Parathyroid adenoma (tissue), 2 donors: ENCODE data around the gene DUSP3.

Source experiments
- H2AFZ ChIP-seq: fragments of 300-600 bp; sonication (generic); one replicate; pipeline ENCODE4 v1.7.0; 2017; ENCODE audit warnings: antibody characterized with exemption, mild to moderate bottlenecking
- H3K27ac ChIP-seq: fragments of 300-600 bp; sonication (generic); one replicate; pipeline ENCODE4 v1.7.0; 2017
- H3K27me3 ChIP-seq: fragments of 300-600 bp; sonication (generic); one replicate; pipeline ENCODE4 v1.7.0; 2017; ENCODE audit warnings: low read length; ENCODE audit not compliant: control insufficient read depth, insufficient read depth
- H3K36me3 ChIP-seq: fragments of 300-600 bp; sonication (generic); one replicate; pipeline ENCODE4 v1.7.0; 2017; ENCODE audit warnings: low read length; ENCODE audit not compliant: control insufficient read depth, insufficient read depth
- H3K4me1 ChIP-seq: fragments of 300-600 bp; sonication (generic); one replicate; pipeline ENCODE4 v1.7.0; 2017; ENCODE audit warnings: control low read depth
- H3K4me2 ChIP-seq: fragments of 300-600 bp; sonication (generic); one replicate; pipeline ENCODE4 v1.7.0; 2017; ENCODE audit warnings: low read length
- H3K4me3 ChIP-seq: fragments of 300-600 bp; sonication (generic); one replicate; pipeline ENCODE4 v1.7.0; 2017; ENCODE audit warnings: low read depth, low read length
- H3K79me2 ChIP-seq: fragments of 300-600 bp; sonication (generic); one replicate; pipeline ENCODE4 v1.7.0; 2017; ENCODE audit warnings: control low read depth
- H3K9ac ChIP-seq: fragments of 300-600 bp; sonication (generic); one replicate; pipeline ENCODE4 v1.7.0; 2017; ENCODE audit warnings: mild to moderate bottlenecking
- H3K9me3 ChIP-seq: fragments of 300-600 bp; sonication (generic); one replicate; pipeline ENCODE4 v1.7.0; 2017; ENCODE audit warnings: low read length; ENCODE audit not compliant: control insufficient read depth
- TF ChIP-seq, protein P1 (sequence below): fragments of 300-600 bp; sonication (generic); IDR thresholded peaks from one replicate; pipeline ENCODE4 v1.7.0; 2017; ENCODE audit warnings: antibody characterized with exemption, mild to moderate bottlenecking
- donor health status: primary hyperparathyroidism.

DUSP3 gene

GRCh38 chr17:43770957-43771356, 7.8 kb downstream of the DUSP3 start:
- no peak overlapping the region for H3K9ac ChIP-seq
- no peak overlapping the region for H3K4me2 ChIP-seq
- no peak overlapping the region for H3K27ac ChIP-seq
- TF ChIP-seq, protein P1, sequence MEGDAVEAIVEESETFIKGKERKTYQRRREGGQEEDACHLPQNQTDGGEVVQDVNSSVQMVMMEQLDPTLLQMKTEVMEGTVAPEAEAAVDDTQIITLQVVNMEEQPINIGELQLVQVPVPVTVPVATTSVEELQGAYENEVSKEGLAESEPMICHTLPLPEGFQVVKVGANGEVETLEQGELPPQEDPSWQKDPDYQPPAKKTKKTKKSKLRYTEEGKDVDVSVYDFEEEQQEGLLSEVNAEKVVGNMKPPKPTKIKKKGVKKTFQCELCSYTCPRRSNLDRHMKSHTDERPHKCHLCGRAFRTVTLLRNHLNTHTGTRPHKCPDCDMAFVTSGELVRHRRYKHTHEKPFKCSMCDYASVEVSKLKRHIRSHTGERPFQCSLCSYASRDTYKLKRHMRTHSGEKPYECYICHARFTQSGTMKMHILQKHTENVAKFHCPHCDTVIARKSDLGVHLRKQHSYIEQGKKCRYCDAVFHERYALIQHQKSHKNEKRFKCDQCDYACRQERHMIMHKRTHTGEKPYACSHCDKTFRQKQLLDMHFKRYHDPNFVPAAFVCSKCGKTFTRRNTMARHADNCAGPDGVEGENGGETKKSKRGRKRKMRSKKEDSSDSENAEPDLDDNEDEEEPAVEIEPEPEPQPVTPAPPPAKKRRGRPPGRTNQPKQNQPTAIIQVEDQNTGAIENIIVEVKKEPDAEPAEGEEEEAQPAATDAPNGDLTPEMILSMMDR: no peak
- H3K36me3 ChIP-seq: no peaks in the 10 kb centered on the region
- no peaks in the 10 kb centered on the region for H3K4me1 ChIP-seq
- H3K27me3 ChIP-seq: no peaks in the 10 kb centered on the region
- H3K79me2 ChIP-seq: no peaks in the 10 kb centered on the region
- H3K9me3 ChIP-seq: no peaks in the 10 kb centered on the region
- H3K4me3 ChIP-seq: no peak overlapping the region
- no peak overlapping the region for H2AFZ ChIP-seq

DNA sequence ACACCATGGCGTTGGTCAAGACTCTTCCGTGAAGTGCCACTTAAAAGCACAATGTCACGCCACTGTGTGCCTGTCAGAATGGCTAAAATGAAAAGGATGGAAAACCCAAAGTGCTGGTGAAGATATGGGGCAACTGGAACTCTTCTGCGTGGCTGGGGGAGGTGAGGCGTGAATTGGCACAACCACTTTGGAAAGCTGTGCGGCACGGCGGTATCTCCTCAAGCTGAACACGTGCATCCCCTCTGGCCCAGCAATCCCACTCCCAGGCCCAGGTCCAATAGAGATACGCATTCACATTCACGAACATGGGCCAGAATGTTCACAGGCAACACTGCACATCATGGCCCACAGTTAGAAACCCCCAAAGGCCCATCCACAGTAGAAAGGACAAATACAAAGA, 8.9 kb downstream of the DUSP3 start:
- Histone ChIP-seq H3K4me3 (no peak overlapping the region), H3K9me3 (no peaks in the 10 kb centered on the region), H3K4me1 (no peaks in the 10 kb centered on the region)

DNA sequence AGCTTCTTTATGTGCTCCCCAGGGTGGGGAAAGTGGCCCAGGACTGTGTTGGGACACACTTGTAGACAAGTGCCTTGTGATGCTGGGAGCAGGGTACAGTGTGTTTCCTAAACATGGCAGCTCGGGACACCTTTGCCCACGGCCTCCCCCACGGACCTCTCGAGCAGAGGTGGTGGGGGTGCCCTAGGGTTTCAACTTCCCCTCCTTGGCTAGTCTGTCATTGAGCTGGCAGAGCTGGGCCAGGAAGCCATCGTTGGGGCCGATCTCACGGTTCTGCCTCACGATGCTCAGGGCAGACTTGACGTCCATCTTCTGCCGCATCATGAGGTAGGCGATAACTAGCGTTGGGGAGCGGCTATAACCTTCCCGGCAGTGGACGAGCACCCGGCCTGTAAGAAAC, 9.4 kb downstream of the DUSP3 start:
- Histone ChIP-seq H3K79me2 (no peaks in the 10 kb centered on the region), H2AFZ (no peak overlapping the region), H3K4me1 (no peaks in the 10 kb centered on the region), H3K9me3 (no peaks in the 10 kb centered on the region), H3K36me3 (no peaks in the 10 kb centered on the region), H3K27ac (no peak overlapping the region), H3K4me3 (no peak overlapping the region), H3K4me2 (no peak overlapping the region), H3K27me3 (no peaks in the 10 kb centered on the region), H3K9ac (no peak overlapping the region)
- TF ChIP-seq, protein P1: no peak

More for the DNA sequence above, 8.9 kb downstream of the DUSP3 start:
- H3K9ac ChIP-seq: no peak overlapping the region
- no peaks in the 10 kb centered on the region for H3K36me3 ChIP-seq
- no peaks in the 10 kb centered on the region for H3K79me2 ChIP-seq
- TF ChIP-seq, protein P1: no peak
- no peak overlapping the region for H2AFZ ChIP-seq
- no peaks in the 10 kb centered on the region for H3K27me3 ChIP-seq
- H3K4me2 ChIP-seq: no peak overlapping the region
- no peak overlapping the region for H3K27ac ChIP-seq

DNA sequence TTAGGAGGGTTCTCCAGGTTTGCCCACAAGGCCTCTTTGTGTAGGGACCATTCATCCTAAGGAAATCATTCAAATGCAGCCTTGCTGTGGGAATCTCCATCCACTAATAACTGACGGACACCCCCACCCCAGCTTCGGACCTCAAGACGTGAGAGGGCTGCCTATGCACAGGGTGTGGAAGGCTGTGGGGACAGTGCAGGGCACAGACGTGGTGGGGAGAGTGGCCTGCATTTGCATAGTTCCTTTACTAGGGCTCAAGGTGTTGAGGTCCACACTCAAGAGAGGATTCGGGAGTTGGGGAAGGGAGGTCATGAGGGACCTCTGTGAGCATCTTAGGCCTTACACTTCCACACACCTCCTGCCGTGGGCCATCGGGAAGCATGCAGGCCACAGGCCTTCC, 9.8 kb downstream of the DUSP3 start:
- Histone ChIP-seq H3K79me2 (no peaks in the 10 kb centered on the region), H3K4me3 (no peak overlapping the region), H3K27me3 (no peaks in the 10 kb centered on the region), H3K4me2 (no peak overlapping the region), H3K27ac (no peak overlapping the region), H2AFZ (no peak overlapping the region), H3K9me3 (no peaks in the 10 kb centered on the region), H3K4me1 (no peaks in the 10 kb centered on the region), H3K36me3 (no peaks in the 10 kb centered on the region), H3K9ac (no peak overlapping the region)
- TF ChIP-seq, protein P1: no peak

GRCh38 chr17:43768382-43768781, 10.4 kb downstream of the DUSP3 start:
- TF ChIP-seq, protein P1: no peak
- no peak overlapping the region for H3K4me2 ChIP-seq
- H2AFZ ChIP-seq: no peak overlapping the region
- no peaks in the 10 kb centered on the region for H3K9me3 ChIP-seq
- H3K36me3 ChIP-seq: no peaks in the 10 kb centered on the region
- no peaks in the 10 kb centered on the region for H3K4me1 ChIP-seq
- H3K27me3 ChIP-seq: no peaks in the 10 kb centered on the region
- H3K4me3 ChIP-seq: no peak overlapping the region
- H3K79me2 ChIP-seq: no peaks in the 10 kb centered on the region
- no peak overlapping the region for H3K9ac ChIP-seq
- H3K27ac ChIP-seq: no peak overlapping the region
